Stomach (tissue), 9 donors: ENCODE measurements around the gene STMN1. TPM values are rescaled to one million over a fixed set of nuclear protein-coding genes. Genes with fewer than 3 reads are reported as not detected.

ENCODE experiments used
- DNase-seq, 2 donors: peaks; one replicate each; pipeline versions ENCODE4 v3.0.0 to v3.0.0-alpha.2; 2013 to 2019
- H3K27ac ChIP-seq, 5 donors: fragments of 200-600 bp in 4 of 5; sonication (generic) in 4 of 5; one replicate each; pipeline ENCODE4 v1.5.1; 2013 to 2019; ENCODE audit warnings: mild to moderate bottlenecking in 1 of 5, moderate library complexity in 1 of 5
- H3K27me3 ChIP-seq, 3 donors: fragments of 200-600 bp; sonication (generic); one replicate each; pipeline ENCODE4 v1.5.1; 2017 to 2019; ENCODE audit warnings: mixed run types in 1 of 3
- H3K36me3 ChIP-seq, 4 donors: fragments of 200-600 bp; sonication (generic); 1 replicate in 3 of 4; 2 replicates in 1 of 4; pipeline ENCODE4 v1.5.1; 2016 to 2019
- H3K4me1 ChIP-seq, 4 donors: fragments of 200-600 bp; sonication (generic); one replicate each; pipeline ENCODE4 v1.5.1; 2016 to 2019
- H3K4me3 ChIP-seq, 4 donors: fragments of 200-600 bp; sonication (generic) in 3 of 4; one replicate each; pipeline ENCODE4 v1.5.1; 2016 to 2019; ENCODE audit warnings: mild to moderate bottlenecking in 1 of 4
- H3K9me3 ChIP-seq, 4 donors: fragments of 200-600 bp; sonication (generic); one replicate each; pipeline ENCODE4 v1.5.1; 2016 to 2019
- CTCF ChIP-seq, 7 experiments: fragments of 450-650 bp in 4 of 7; fragments of 200-600 bp in 3 of 7; sonication (generic) in 3 of 7; IDR thresholded peaks; one replicate each; pipeline ENCODE4 v1.5.1; 2016 to 2019; ENCODE audit warnings: antibody characterized with exemption in 7 of 7, control low read depth in 2 of 7, mild to moderate bottlenecking in 1 of 7
- EP300 ChIP-seq: sonication (generic); formaldehyde crosslinking; IDR thresholded peaks from one replicate; pipeline ENCODE4 v1.6.1; 2017; ENCODE audit warnings: antibody characterized with exemption
- POLR2A ChIP-seq, 4 donors: fragments of 450-650 bp; IDR thresholded peaks; one replicate each; pipeline ENCODE4 v1.6.1; 2016; ENCODE audit warnings: antibody characterized with exemption in 4 of 4, control low read depth in 2 of 4, mild to moderate bottlenecking in 1 of 4, moderate library complexity in 1 of 4
- POLR2AphosphoS5 ChIP-seq, 3 donors: sonication (generic); formaldehyde crosslinking; IDR thresholded peaks; one replicate each; pipeline ENCODE4 v1.6.1; 2016; ENCODE audit warnings: antibody characterized with exemption in 3 of 3
- WGBS, 5 donors: extraction: QIAGEN DNeasy Blood & Tissue Kit in 3 of 5; methylation state at CpG; one replicate each; pipeline versions ENCODE4 v1.1.5 to v1.1.7; 2013 to 2018; 5-methylcytosine and 5-hydroxymethylcytosine counted together
- intact Hi-C: fragments of 100-400 bp; cut with DNase I; formaldehyde crosslinking; loops from one replicate; pipeline ENCODE4 v1.15.1; 2023; ENCODE audit warnings: low total_unique reads
- polyA plus RNA-seq, 3 donors: library from polyadenylated mRNA; stranded (reverse); fragments of 200-250 nt; gene quantifications; one replicate each; pipeline ENCODE4 v1.2.3, GENCODE V29; 2013
- small RNA-seq, 4 donors: library from RNA; depleted of rRNA; stranded (forward); fragments of <200 nt; gene quantifications; one replicate each; pipeline ENCODE3, GENCODE V24; 2016
- total RNA-seq, 5 donors: library from RNA; depleted of rRNA; stranded (reverse); fragments of >200 nt; gene quantifications; one replicate each; pipeline versions ENCODE4 v1.1.0 to v1.2.3, GENCODE V29; 2014 to 2016
- donor health status: healthy with polysubstance abuse.
- donor health status: Bipolar disorder and iron deficiency.
- donor health status: healthy.

STMN1 gene
- total and polyA plus RNA-seq, 8 donors, result 25.9 to 109 (median 73.2) TPM

GRCh38 chr1:25858906-25859789, 47.1 kb downstream of the STMN1 start, which contains the start of gene AUNIP:
TSS of gene AUNIP (minus strand) at chr1:25859457. CDS start at chr1:25859357, 100 bp downstream.
- peaks cover 15 to 29% (median 20%) of the 10 kb centered on the region in 4 donors for H3K4me1 ChIP-seq
- H3K36me3 ChIP-seq, result peaks cover 0 to 19% (median 14%) of the 10 kb centered on the region in 4 donors
- H3K27ac ChIP-seq, result peak within 1 kb of the TSS; percentile 79 to 88 (median 84)
- no peaks in the 10 kb centered on the region for H3K27me3 ChIP-seq
- TF ChIP-seq POLR2AphosphoS5 (IDR thresholded peaks at IDR 0.05) (peak; percentile 64 to 93 (median 92)), CTCF (IDR thresholded peaks at IDR 0.05) (no peak), EP300 (no peak), POLR2A (IDR thresholded peaks at IDR 0.05) (no peak)
- 1 to 5% (median 1%) methylated on average over 44 to 77 of the region's 77 CpGs for WGBS, 5 donors
- intact Hi-C loops, result no loop called here
- H3K9me3 ChIP-seq, result no peaks in the 10 kb centered on the region
- DNase-seq, result peak; percentile 90 to 96
- H3K4me3 ChIP-seq, result peak within 1 kb of the TSS; percentile 41 to 55 (median 52)

- Histone ChIP-seq H3K27ac (no peak overlapping the region), H3K4me1 (peaks cover 15 to 29% (median 20%) of the 10 kb centered on the region in 4 donors), H3K9me3 (no peaks in the 10 kb centered on the region), H3K4me3 (peak overlapping the region; percentile 41 to 55 (median 52)), H3K36me3 (peaks cover 0 to 16% (median 11%) of the 10 kb centered on the region in 4 donors), H3K27me3 (no peaks in the 10 kb centered on the region)
- no peak for TF ChIP-seq EP300
- TF ChIP-seq CTCF (IDR thresholded peaks at IDR 0.05), result no peak
- no peak for TF ChIP-seq POLR2AphosphoS5 (IDR thresholded peaks at IDR 0.05)
- no peak for TF ChIP-seq POLR2A (IDR thresholded peaks at IDR 0.05)
- no peak for DNase-seq
- 42 to 56% (median 51%) methylated on average over 7 of the region's 7 CpGs for WGBS, 5 donors
- intact Hi-C loops, result no loop called here
These were observed 47.7 kb downstream of the STMN1 start for GRCh38 chr1:25858494-25858893.

- Histone ChIP-seq H3K4me1 (peaks cover 15 to 29% (median 20%) of the 10 kb centered on the region in 4 donors), H3K27me3 (no peaks in the 10 kb centered on the region), H3K4me3 (no peak overlapping the region), H3K9me3 (no peaks in the 10 kb centered on the region), H3K27ac (no peak overlapping the region), H3K36me3 (no peaks in the 10 kb centered on the region)
- no peak for DNase-seq
- intact Hi-C loops, result no loop called here
- TF ChIP-seq POLR2A (IDR thresholded peaks at IDR 0.05), result no peak
- no peak for TF ChIP-seq EP300
- no peak for TF ChIP-seq POLR2AphosphoS5 (IDR thresholded peaks at IDR 0.05)
- 92 to 96% (median 94%) methylated on average over 11 of the region's 11 CpGs for WGBS, 5 donors
These were observed 49.4 kb downstream of the STMN1 start for GRCh38 chr1:25856856-25857255.

GRCh38 chr1:25854554-25854953, 51.7 kb downstream of the STMN1 start:
- TF ChIP-seq CTCF (IDR thresholded peaks at IDR 0.05), result no peak
- no peak for TF ChIP-seq EP300
- TF ChIP-seq POLR2AphosphoS5 (IDR thresholded peaks at IDR 0.05), result no peak
- TF ChIP-seq POLR2A (IDR thresholded peaks at IDR 0.05), result no peak
- Histone ChIP-seq H3K9me3 (no peaks in the 10 kb centered on the region), H3K36me3 (no peaks in the 10 kb centered on the region), H3K27ac (no peak overlapping the region), H3K27me3 (no peaks in the 10 kb centered on the region), H3K4me3 (no peak overlapping the region), H3K4me1 (peaks cover 8 to 10% (median 9%) of the 10 kb centered on the region in 4 donors)
- no peak for DNase-seq
- intact Hi-C loops, result no loop called here
- WGBS, 5 donors, result 86 to 93% (median 91%) methylated on average over 2 of the region's 2 CpGs

Small RNAs within 50 kb of the gene (small RNA-seq; reads per million reads assigned to genes)
- gene AL033528.1 (0 reads per million in 4 donors), gene RF00019 (0 reads per million in 4 donors), gene SNRPFP2 (0 reads per million in 4 donors)

Other genes starting within 250 kb of the STMN1 start
- gene SELENON, start 106.2 kb downstream of the STMN1 start, total RNA-seq, result 10 to 100 TPM in 4 of 5 donors, 1 to 10 TPM in 1; 1.7 to 81.1 (median 18.3) TPM
- gene SELENON, start 106.2 kb downstream of the STMN1 start, polyA plus RNA-seq, result 10 to 100 TPM in 2 of 3 donors, 1 to 10 TPM in 1; 9.5 to 29.4 (median 21.7) TPM
- gene MTFR1L, start 86.5 kb downstream of the STMN1 start, total RNA-seq, result 100 to 1,000 TPM in 3 of 5 donors, 10 to 100 TPM in 2; 39.3 to 301 (median 107) TPM
- 10 to 100 TPM; 41.1 to 52.4 (median 49.5) TPM for gene MTFR1L, start 86.5 kb downstream of the STMN1 start, polyA plus RNA-seq
- 1 to 10 TPM in 1 of 5 donors, under 1 TPM in 1, not detected in 3; 0.87 to 2.8 TPM for gene AUNIP, start 47.0 kb downstream of the STMN1 start, total RNA-seq
- 1 to 10 TPM in 1 of 3 donors, under 1 TPM in 2; 0.68 to 1.5 (median 1.00) TPM for gene AUNIP, start 47.0 kb downstream of the STMN1 start, polyA plus RNA-seq
- gene PAQR7, start 30.7 kb downstream of the STMN1 start, total RNA-seq, result 1 to 10 TPM; 1.8 to 9.9 (median 5.3) TPM
- gene PAQR7, start 30.7 kb downstream of the STMN1 start, polyA plus RNA-seq, result 10 to 100 TPM in 1 of 3 donors, 1 to 10 TPM in 2; 4.3 to 10.5 (median 5.4) TPM
- gene PAFAH2, start 91.6 kb upstream of the STMN1 start, total RNA-seq, result 10 to 100 TPM in 3 of 5 donors, 1 to 10 TPM in 1, under 1 TPM in 1; 0.58 to 25.5 (median 14.9) TPM
- 10 to 100 TPM in 2 of 3 donors, 1 to 10 TPM in 1; 6.5 to 13.3 (median 12.8) TPM for gene PAFAH2, start 91.6 kb upstream of the STMN1 start, polyA plus RNA-seq
- 10 to 100 TPM in 1 of 5 donors, under 1 TPM in 1, not detected in 3; 0.18 to 26.3 TPM for gene EXTL1, start 115.4 kb upstream of the STMN1 start, total RNA-seq
- under 1 TPM in 2 of 3 donors, not detected in 1; 0.18 to 0.44 TPM for gene EXTL1, start 115.4 kb upstream of the STMN1 start, polyA plus RNA-seq
- 1 to 10 TPM in 1 of 5 donors, not detected in 4; 2.0 TPM for gene SLC30A2, start 139.7 kb upstream of the STMN1 start, total RNA-seq
- gene SLC30A2, start 139.7 kb upstream of the STMN1 start, polyA plus RNA-seq, result under 1 TPM in 2 of 3 donors, not detected in 1; 0.30 to 0.46 TPM
- gene TRIM63, start 161.2 kb upstream of the STMN1 start, total RNA-seq, result under 1 TPM in 1 of 5 donors, not detected in 4; 0.37 TPM
- 1 to 10 TPM in 1 of 3 donors, under 1 TPM in 2; 0.40 to 6.0 (median 0.44) TPM for gene TRIM63, start 161.2 kb upstream of the STMN1 start, polyA plus RNA-seq
- 10 to 100 TPM in 3 of 5 donors, 1 to 10 TPM in 2; 1.8 to 33.8 (median 11.0) TPM for gene PDIK1L, start 205.4 kb upstream of the STMN1 start, total RNA-seq
- gene PDIK1L, start 205.4 kb upstream of the STMN1 start, polyA plus RNA-seq, result 1 to 10 TPM; 2.6 to 4.1 (median 2.9) TPM